Measurements from ENCODE around the gene NAALADL2. TPM values are rescaled to one million over a fixed set of nuclear protein-coding genes. Genes with fewer than 3 reads are reported as not detected.
"Not testable (repeated sequence)": the region's sequence is repeated elsewhere in the genome, so short reads cannot be mapped to it uniquely, and the experiment has no call there.

Gene NAALADL2
- total RNA-seq, 4 donors from 2014 or later, result 0.85 to 6.3 (median 1.6) TPM

DNA sequence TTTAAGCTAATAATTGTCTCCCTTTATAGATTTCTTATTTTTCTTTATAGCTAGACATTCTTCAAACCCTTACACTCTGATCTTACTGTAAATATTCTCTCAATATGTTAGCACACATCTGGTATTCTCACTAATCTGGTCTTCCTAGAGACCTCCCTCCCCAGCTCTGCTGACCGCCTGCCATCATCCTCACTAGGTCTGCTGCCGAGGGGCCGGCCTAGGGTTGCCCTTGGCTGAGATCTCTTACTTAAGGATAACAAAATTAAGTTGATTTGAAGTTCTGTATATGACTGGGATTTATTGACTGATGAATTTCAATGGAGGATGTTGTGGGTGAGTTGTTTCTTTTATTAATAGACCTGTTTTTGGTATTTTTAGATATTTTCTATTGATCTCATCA is 586.6 kb downstream of the NAALADL2 start:
- H3K36me3 ChIP-seq, result no peaks in the 10 kb centered on the region
- H3K4me1 ChIP-seq, result no peaks in the 10 kb centered on the region
- no peaks in the 10 kb centered on the region for H3K27me3 ChIP-seq
- TF ChIP-seq, protein P1, sequence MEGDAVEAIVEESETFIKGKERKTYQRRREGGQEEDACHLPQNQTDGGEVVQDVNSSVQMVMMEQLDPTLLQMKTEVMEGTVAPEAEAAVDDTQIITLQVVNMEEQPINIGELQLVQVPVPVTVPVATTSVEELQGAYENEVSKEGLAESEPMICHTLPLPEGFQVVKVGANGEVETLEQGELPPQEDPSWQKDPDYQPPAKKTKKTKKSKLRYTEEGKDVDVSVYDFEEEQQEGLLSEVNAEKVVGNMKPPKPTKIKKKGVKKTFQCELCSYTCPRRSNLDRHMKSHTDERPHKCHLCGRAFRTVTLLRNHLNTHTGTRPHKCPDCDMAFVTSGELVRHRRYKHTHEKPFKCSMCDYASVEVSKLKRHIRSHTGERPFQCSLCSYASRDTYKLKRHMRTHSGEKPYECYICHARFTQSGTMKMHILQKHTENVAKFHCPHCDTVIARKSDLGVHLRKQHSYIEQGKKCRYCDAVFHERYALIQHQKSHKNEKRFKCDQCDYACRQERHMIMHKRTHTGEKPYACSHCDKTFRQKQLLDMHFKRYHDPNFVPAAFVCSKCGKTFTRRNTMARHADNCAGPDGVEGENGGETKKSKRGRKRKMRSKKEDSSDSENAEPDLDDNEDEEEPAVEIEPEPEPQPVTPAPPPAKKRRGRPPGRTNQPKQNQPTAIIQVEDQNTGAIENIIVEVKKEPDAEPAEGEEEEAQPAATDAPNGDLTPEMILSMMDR (IDR thresholded peaks at IDR 0.05), result no peak
- TF ChIP-seq POLR2A (IDR thresholded peaks at IDR 0.05), result no peak
- intact Hi-C loops (cut with DNase I), result no loop called here
- no peaks in the 10 kb centered on the region for H3K9me3 ChIP-seq
- WGBS, 2 donors, result 94 to 96% methylated on average over 3 of the region's 3 CpGs
- no peak overlapping the region for H3K4me3 ChIP-seq
- DNase-seq, result no peak
- no peak overlapping the region for H3K27ac ChIP-seq

DNA sequence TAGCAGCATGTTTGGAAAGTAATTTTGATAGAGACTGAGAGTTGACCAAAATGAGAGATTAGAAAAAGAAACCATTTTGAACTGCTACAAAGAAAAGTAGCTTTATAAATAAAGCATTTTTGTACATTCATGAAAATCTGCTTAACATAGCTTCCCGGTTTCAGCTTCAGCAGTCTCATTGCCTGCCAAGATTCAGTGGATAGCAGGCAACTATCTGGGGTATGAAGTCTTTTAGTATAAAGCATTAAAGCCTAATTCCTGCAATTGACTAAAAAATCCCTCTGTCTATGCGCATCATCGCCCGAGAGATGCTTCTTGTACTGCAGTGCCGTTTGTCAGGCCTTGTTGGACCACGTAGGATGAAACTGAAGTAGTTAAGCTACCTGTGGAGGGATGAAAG is 588.4 kb downstream of the NAALADL2 start:
- TF ChIP-seq POLR2A (IDR thresholded peaks at IDR 0.05), result no peak
- TF ChIP-seq, protein P1 (IDR thresholded peaks at IDR 0.05), result no peak
- H3K36me3 ChIP-seq, result no peaks in the 10 kb centered on the region
- no peak overlapping the region for H3K27ac ChIP-seq
- H3K4me3 ChIP-seq, result no peak overlapping the region
- DNase-seq, result no peak
- intact Hi-C loops (cut with DNase I), result no loop called here
- H3K4me1 ChIP-seq, result no peaks in the 10 kb centered on the region
- no peaks in the 10 kb centered on the region for H3K27me3 ChIP-seq
- WGBS, 2 donors, result 68 to 85% methylated on average over 6 of the region's 6 CpGs
- no peaks in the 10 kb centered on the region for H3K9me3 ChIP-seq

DNA sequence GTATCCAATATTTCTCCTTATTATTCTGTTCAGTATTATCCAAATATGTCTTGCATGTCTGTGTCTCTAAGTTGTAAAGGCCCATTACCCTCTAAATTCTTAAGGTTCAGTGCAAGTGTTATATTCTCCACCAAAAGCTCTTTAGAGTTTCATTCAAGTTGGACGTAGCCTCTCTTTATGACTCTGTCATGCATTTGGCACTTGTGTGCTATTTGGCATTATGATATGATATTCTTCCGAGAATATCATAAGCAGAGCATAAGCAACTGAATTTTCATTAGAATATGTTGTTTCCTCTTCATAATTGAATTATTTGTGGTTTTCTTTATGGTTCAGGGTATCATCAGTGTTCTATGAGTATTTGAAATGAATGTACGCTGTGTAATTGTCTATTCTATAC is 594.2 kb downstream of the NAALADL2 start:
- Histone ChIP-seq H3K36me3 (no peaks in the 10 kb centered on the region), H3K27me3 (no peaks in the 10 kb centered on the region), H3K27ac (no peak overlapping the region), H3K4me3 (no peak overlapping the region), H3K9me3 (no peaks in the 10 kb centered on the region), H3K4me1 (no peaks in the 10 kb centered on the region)
- no peak for TF ChIP-seq POLR2A (IDR thresholded peaks at IDR 0.05)
- TF ChIP-seq, protein P1 (IDR thresholded peaks at IDR 0.05), result no peak
- no peak for DNase-seq
- 90 to 96% methylated on average over 3 of the region's 3 CpGs for WGBS, 2 donors
- intact Hi-C loops (cut with DNase I), result no loop called here

DNA sequence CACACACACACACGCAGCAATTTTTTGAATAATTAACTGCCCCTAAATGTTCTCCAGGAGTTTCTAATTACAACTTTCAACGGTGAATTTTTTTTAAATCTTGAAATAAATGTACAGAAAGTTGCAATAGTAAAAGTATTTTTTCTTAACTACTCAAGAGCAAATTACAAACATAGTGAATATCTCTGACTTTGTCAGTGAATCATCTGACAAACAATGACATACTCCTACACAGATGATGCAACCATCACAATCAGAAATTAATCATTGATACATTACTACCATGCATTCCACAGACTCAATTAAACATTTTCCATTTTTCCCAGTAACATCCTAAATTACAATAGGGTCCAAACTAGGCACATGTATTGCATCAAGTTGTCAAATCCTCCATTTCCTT is 597.3 kb downstream of the NAALADL2 start:
- no peaks in the 10 kb centered on the region for H3K27me3 ChIP-seq
- WGBS, 2 donors, result 70 to 89% methylated on average over 2 of the region's 2 CpGs
- TF ChIP-seq, protein P1 (IDR thresholded peaks at IDR 0.05), result no peak
- TF ChIP-seq POLR2A (IDR thresholded peaks at IDR 0.05), result no peak
- no peak for DNase-seq
- intact Hi-C loops (cut with DNase I), result no loop called here
- H3K9me3 ChIP-seq, result peaks cover 0 to 5% (median 0%) of the 10 kb centered on the region in 3 donors
- no peak overlapping the region for H3K27ac ChIP-seq
- no peak overlapping the region for H3K4me3 ChIP-seq
- no peaks in the 10 kb centered on the region for H3K36me3 ChIP-seq
- no peaks in the 10 kb centered on the region for H3K4me1 ChIP-seq

DNA sequence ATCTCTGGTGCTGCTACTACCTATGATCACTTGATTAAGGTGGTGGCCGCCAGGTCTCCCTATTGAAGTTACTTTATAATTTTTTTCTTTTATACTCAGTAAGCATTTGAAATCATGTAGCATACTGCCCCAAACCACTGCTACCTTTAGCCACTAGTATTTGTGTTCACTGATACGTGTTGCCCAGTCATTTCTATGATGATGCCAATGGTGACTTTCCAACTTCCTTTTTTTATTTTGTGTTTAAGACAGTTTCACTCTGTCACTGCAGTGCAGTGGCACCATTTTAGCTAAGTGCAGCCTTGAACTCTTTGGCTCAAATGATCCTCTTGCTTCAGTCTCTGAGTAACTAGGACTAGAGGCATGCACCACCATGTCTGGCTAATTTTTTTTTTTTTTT is 598.2 kb downstream of the NAALADL2 start:
- Histone ChIP-seq H3K27ac (no peak overlapping the region), H3K4me3 (no peak overlapping the region), H3K4me1 (no peaks in the 10 kb centered on the region), H3K36me3 (no peaks in the 10 kb centered on the region), H3K27me3 (no peaks in the 10 kb centered on the region), H3K9me3 (peaks cover 0 to 5% (median 0%) of the 10 kb centered on the region in 3 donors)
- 87 to 91% methylated on average over 2 of the region's 2 CpGs for WGBS, 2 donors
- TF ChIP-seq, protein P1 (IDR thresholded peaks at IDR 0.05), result no peak
- TF ChIP-seq POLR2A (IDR thresholded peaks at IDR 0.05), result no peak
- no peak for DNase-seq
- intact Hi-C loops (cut with DNase I), result no loop called here

DNA sequence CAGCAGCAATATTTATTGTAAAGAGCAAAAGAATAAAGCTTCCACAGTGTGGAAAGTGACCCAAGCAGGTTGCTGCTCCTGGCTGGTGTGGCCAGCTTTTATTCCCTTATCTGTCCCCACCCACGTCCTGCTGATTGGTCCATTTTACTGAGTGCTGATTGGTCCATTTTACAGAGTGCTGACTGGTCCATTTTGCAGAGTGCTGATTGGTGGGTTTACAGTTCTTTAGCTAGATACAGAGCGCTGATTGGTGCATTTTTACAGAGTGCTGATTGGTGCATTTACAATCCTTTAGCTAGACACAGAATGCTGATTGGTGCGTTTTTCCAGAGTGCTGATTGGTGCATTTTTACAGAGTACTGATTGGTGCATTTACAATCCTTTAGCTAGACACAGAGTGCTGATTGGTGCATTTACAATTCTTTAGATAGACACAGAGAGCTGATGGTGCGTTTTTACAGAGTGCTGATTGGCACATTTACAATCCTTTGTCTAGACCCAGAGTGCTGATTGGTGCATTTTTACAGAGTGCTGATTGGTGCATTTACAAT is 601.8 kb downstream of the NAALADL2 start:
- H3K27me3 ChIP-seq; H3K27ac ChIP-seq; DNase-seq; H3K4me1 ChIP-seq; H3K9me3 ChIP-seq; H3K36me3 ChIP-seq; H3K4me3 ChIP-seq; intact Hi-C loops (cut with DNase I): not testable (repeated sequence)
- 80 to 82% methylated on average over 3 to 4 of the region's 4 CpGs for WGBS, 2 donors
